NCI-H510A treated with DMSO at 0.1 percent for 48 hours (cell line): ENCODE results near the gene USP49.
"Not testable (repeated sequence)": the region's sequence is repeated elsewhere in the genome, so short reads cannot be mapped to it uniquely, and the experiment has no call there.

ENCODE experiments used
- DNase-seq: peaks from one replicate; lab custom pipeline; 2025; lab: John Stamatoyannopoulos, UW

The USP49 gene

GRCh38 chr6:41811946-41812345 is 83.2 kb downstream of the USP49 start:
- not testable (repeated sequence) for DNase-seq

- no peak for DNase-seq
These were observed 84.1 kb downstream of the USP49 start for GRCh38 chr6:41811095-41811494.

- DNase-seq, result no peak
These were observed 89.1 kb downstream of the USP49 start for GRCh38 chr6:41805830-41806774.

GRCh38 chr6:41801380-41801779 is 93.8 kb downstream of the USP49 start:
- no peak for DNase-seq

GRCh38 chr6:41799559-41799911 is 95.6 kb downstream of the USP49 start:
- no peak for DNase-seq

- DNase-seq, result no peak
These were observed 96.1 kb downstream of the USP49 start for GRCh38 chr6:41798901-41799558.

GRCh38 chr6:41796474-41796873 is 98.7 kb downstream of the USP49 start:
- DNase-seq, result no peak

GRCh38 chr6:41791984-41792383 is 103.2 kb downstream of the USP49 start:
- no peak for DNase-seq

- no peak for DNase-seq
These were observed 103.9 kb downstream of the USP49 start for GRCh38 chr6:41791305-41791704.

GRCh38 chr6:41790045-41790444 is 105.1 kb downstream of the USP49 start:
- no peak for DNase-seq

GRCh38 chr6:41789390-41789724 is 105.8 kb downstream of the USP49 start:
- no peak for DNase-seq

- peak; percentile 96 for DNase-seq
These were observed 107.8 kb downstream of the USP49 start, which contains the start of gene TOMM6 for GRCh38 chr6:41787219-41787917. TOMM6 (plus strand) TSS chr6:41787694; CDS start chr6:41787698, 4 bp downstream.

- peak; percentile 85 for DNase-seq
These were observed 108.5 kb downstream of the USP49 start for GRCh38 chr6:41786451-41787218.

- no peak for DNase-seq
These were observed 109.3 kb downstream of the USP49 start for GRCh38 chr6:41785689-41786450.

- no peak for DNase-seq
These were observed 109.9 kb downstream of the USP49 start for GRCh38 chr6:41785254-41785653.

- no peak for DNase-seq
These were observed 110.5 kb downstream of the USP49 start for GRCh38 chr6:41784581-41785171.

- no peak for DNase-seq
These were observed 111.9 kb downstream of the USP49 start for GRCh38 chr6:41783106-41783780.

GRCh38 chr6:41781366-41781730 is 113.8 kb downstream of the USP49 start:
- no peak for DNase-seq

GRCh38 chr6:41780551-41781365 is 114.4 kb downstream of the USP49 start, which contains the start of gene PRICKLE4:
PRICKLE4 (plus strand) TSS chr6:41780782; CDS start chr6:41783474, 2,692 bp downstream.
- peak; percentile 25 for DNase-seq
